GM12864 (cell line): Measurements from ENCODE around the gene MLANA.
"Not testable (repeated sequence)": the region's sequence is repeated elsewhere in the genome, so short reads cannot be mapped to it uniquely, and the experiment has no call there.

Experiments
- DNase-seq: peaks from one replicate; pipeline ENCODE4 v3.0.0-alpha.2; 2011; ENCODE audit warnings: low read depth
- H3K4me3 ChIP-seq: 2 replicates; pipeline ENCODE4 v1.5.1; 2011; ENCODE audit warnings: mild to moderate bottlenecking, low read depth, low read length, control low read depth
- CTCF ChIP-seq: IDR thresholded peaks from 2 replicates; pipeline ENCODE4 v1.5.1; 2011; ENCODE audit warnings: low read depth, mild to moderate bottlenecking, moderate library complexity, low read length, control low read depth, inconsistent platforms; ENCODE audit errors: missing control alignments

The MLANA gene

GRCh38 chr9:5876026-5876425 lies 14.7 kb upstream of the MLANA start:
- no peak for DNase-seq
- no peak overlapping the region for H3K4me3 ChIP-seq
- TF ChIP-seq CTCF, result no peak

GRCh38 chr9:5876711-5877110 lies 14.0 kb upstream of the MLANA start:
- H3K4me3 ChIP-seq, result no peak overlapping the region
- no peak for TF ChIP-seq CTCF
- no peak for DNase-seq

- TF ChIP-seq CTCF, result no peak
- no peak for DNase-seq
- H3K4me3 ChIP-seq, result no peak overlapping the region
These were observed 11.1 kb upstream of the MLANA start for GRCh38 chr9:5879419-5880181.

GRCh38 chr9:5882244-5883012 lies 8.3 kb upstream of the MLANA start:
- H3K4me3 ChIP-seq, DNase-seq: not testable (repeated sequence)

GRCh38 chr9:5884191-5884590 lies 6.5 kb upstream of the MLANA start:
- no peak for DNase-seq
- TF ChIP-seq CTCF, result no peak
- no peak overlapping the region for H3K4me3 ChIP-seq

- TF ChIP-seq CTCF, result peak; percentile 97
- no peak overlapping the region for H3K4me3 ChIP-seq
- peak; percentile 52 for DNase-seq
These were observed 4.4 kb upstream of the MLANA start for GRCh38 chr9:5886114-5886939.
